Measurements from ENCODE around the gene NMUR1.

DNA sequence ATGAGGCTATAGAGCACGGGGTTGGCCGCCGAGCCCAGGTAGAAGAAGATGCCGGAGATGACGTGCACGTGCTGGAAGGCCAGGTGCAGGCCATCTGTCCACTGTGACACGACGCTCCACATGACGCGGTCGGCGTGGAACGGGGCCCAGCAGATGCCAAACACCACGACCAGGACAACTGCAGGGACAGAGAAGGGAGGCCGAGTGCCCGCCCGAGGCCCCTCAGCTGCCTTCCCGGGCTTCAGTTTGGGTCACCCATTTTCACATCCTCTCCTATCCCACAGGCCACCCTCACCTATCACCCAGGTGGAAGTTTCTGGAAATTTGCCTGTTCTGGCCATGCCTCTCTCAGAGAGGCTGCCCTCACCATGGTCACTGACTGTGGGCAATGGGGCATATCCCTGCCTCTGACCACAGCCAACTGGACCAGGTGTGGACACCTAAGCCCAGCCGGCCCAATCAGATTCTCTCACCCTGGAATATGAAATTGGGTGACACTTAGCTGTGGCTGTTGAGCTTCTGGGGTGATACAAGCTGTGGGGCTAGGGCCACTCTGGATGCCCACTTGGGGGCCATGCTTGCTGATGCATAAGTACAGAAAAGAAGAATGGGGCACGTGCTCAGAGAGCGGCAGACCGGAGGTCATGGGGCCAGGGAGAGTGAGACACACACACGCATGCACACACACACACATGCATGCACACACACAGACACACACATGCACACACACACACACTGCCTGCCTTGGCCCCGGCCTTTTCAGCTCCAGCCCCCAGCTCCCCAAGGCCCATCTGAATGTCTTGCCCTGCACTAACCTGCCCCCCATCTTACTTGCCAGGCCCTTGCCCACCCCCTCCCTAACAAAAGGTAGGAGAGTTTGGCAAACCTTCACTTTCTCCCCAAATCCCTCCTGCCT is 4.7 kb downstream of the NMUR1 start:
- TF ChIP-seq, protein P1, sequence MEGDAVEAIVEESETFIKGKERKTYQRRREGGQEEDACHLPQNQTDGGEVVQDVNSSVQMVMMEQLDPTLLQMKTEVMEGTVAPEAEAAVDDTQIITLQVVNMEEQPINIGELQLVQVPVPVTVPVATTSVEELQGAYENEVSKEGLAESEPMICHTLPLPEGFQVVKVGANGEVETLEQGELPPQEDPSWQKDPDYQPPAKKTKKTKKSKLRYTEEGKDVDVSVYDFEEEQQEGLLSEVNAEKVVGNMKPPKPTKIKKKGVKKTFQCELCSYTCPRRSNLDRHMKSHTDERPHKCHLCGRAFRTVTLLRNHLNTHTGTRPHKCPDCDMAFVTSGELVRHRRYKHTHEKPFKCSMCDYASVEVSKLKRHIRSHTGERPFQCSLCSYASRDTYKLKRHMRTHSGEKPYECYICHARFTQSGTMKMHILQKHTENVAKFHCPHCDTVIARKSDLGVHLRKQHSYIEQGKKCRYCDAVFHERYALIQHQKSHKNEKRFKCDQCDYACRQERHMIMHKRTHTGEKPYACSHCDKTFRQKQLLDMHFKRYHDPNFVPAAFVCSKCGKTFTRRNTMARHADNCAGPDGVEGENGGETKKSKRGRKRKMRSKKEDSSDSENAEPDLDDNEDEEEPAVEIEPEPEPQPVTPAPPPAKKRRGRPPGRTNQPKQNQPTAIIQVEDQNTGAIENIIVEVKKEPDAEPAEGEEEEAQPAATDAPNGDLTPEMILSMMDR (conservative IDR thresholded peaks at IDR 0.05; ENCODE audit: low read depth in 2 of 2) = no peak
- TF ChIP-seq EZH2 (IDR thresholded peaks at IDR 0.05; ENCODE audit: low read depth, unreplicated experiment) = no peak
- TF ChIP-seq POLR2AphosphoS5 (IDR thresholded peaks at IDR 0.05; ENCODE audit: low read depth) = no peak
- TF ChIP-seq, protein P2, sequence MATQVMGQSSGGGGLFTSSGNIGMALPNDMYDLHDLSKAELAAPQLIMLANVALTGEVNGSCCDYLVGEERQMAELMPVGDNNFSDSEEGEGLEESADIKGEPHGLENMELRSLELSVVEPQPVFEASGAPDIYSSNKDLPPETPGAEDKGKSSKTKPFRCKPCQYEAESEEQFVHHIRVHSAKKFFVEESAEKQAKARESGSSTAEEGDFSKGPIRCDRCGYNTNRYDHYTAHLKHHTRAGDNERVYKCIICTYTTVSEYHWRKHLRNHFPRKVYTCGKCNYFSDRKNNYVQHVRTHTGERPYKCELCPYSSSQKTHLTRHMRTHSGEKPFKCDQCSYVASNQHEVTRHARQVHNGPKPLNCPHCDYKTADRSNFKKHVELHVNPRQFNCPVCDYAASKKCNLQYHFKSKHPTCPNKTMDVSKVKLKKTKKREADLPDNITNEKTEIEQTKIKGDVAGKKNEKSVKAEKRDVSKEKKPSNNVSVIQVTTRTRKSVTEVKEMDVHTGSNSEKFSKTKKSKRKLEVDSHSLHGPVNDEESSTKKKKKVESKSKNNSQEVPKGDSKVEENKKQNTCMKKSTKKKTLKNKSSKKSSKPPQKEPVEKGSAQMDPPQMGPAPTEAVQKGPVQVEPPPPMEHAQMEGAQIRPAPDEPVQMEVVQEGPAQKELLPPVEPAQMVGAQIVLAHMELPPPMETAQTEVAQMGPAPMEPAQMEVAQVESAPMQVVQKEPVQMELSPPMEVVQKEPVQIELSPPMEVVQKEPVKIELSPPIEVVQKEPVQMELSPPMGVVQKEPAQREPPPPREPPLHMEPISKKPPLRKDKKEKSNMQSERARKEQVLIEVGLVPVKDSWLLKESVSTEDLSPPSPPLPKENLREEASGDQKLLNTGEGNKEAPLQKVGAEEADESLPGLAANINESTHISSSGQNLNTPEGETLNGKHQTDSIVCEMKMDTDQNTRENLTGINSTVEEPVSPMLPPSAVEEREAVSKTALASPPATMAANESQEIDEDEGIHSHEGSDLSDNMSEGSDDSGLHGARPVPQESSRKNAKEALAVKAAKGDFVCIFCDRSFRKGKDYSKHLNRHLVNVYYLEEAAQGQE (IDR thresholded peaks at IDR 0.05; ENCODE audit: unreplicated experiment) = no peak
